Gastrocnemius medialis (tissue), 4 donors: ENCODE results near the gene RAD18. TPM values are rescaled to one million over a fixed set of nuclear protein-coding genes. Genes with fewer than 3 reads are reported as not detected.

Source experiments
- ATAC-seq, 2 donors: fragments of 150-250 bp; one replicate each; pipeline ENCODE4 v1.9.1; 2016
- DNase-seq, 2 donors: peaks; one replicate each; pipeline ENCODE4 v3.0.0-alpha.2; 2019
- H3K27ac ChIP-seq, 4 donors: fragments of 200-600 bp; sonication (generic); 1 replicate in 1 of 4; 2 replicates in 3 of 4; pipeline ENCODE4 v1.5.1; 2016 to 2018; ENCODE audit warnings: mild to moderate bottlenecking in 2 of 4, moderate library complexity in 1 of 4
- H3K27me3 ChIP-seq, 3 donors: fragments of 200-600 bp; sonication (generic) in 2 of 3; 1 replicate in 1 of 3; 2 replicates in 2 of 3; pipeline versions ENCODE4 v1.5.1 to v1.6.0; 2016 to 2019; ENCODE audit warnings: mild to moderate bottlenecking in 1 of 3, moderate library complexity in 1 of 3
- H3K36me3 ChIP-seq, 2 donors: fragments of 200-600 bp; sonication (generic) in 1 of 2; one replicate each; pipeline ENCODE4 v1.5.1; 2017 to 2018
- H3K4me1 ChIP-seq, 2 donors: fragments of 200-600 bp; sonication (generic) in 1 of 2; one replicate each; pipeline ENCODE4 v1.5.1; 2016 to 2017; ENCODE audit warnings: mild to moderate bottlenecking in 2 of 2
- H3K4me3 ChIP-seq, 4 donors: fragments of 200-600 bp; sonication (generic) in 3 of 4; 1 replicate in 1 of 4; 2 replicates in 3 of 4; pipeline ENCODE4 v1.5.1; 2016 to 2019; ENCODE audit warnings: mild to moderate bottlenecking in 2 of 4
- H3K9me3 ChIP-seq, 3 donors: fragments of 200-600 bp; sonication (generic) in 2 of 3; 1 replicate in 1 of 3; 2 replicates in 2 of 3; pipeline ENCODE4 v1.5.1; 2016 to 2019
- POLR2A ChIP-seq, 2 donors: fragments of 450-650 bp; IDR thresholded peaks; one replicate each; pipeline ENCODE4 v1.6.1; 2017; ENCODE audit warnings: antibody characterized with exemption in 2 of 2, mild to moderate bottlenecking in 2 of 2, moderate library complexity in 2 of 2
- in situ Hi-C, 4 donors: fragments of 200-750 bp; cut with MboI; loops; one replicate each; pipeline versions ENCODE4 v1.15.0 to v1.8.0; 2017; ENCODE audit warnings: low sequenced_read_pairs in 4 of 4
- intact Hi-C: fragments of 100-400 bp; cut with DNase I; formaldehyde crosslinking; loops from one replicate; pipeline ENCODE4 v1.15.1; 2023; ENCODE audit warnings: low total_unique reads
- total RNA-seq, 4 donors: library from RNA; depleted of rRNA; stranded (reverse); fragments of >200 nt; gene quantifications; one replicate each; pipeline versions ENCODE4 v1.1.0 to v1.2.3, GENCODE V29; 2016
- TF ChIP-seq, protein P1 (sequence below), 5 experiments: fragments of 450-650 bp in 3 of 5; fragments of 200-600 bp in 2 of 5; sonication (generic) in 2 of 5; IDR thresholded peaks in 4 of 5; conservative IDR thresholded peaks in 1 of 5; 1 replicate in 4 of 5; 2 replicates in 1 of 5; pipeline ENCODE4 v1.5.1; 2016 to 2019; ENCODE audit warnings: antibody characterized with exemption in 5 of 5, mild to moderate bottlenecking in 3 of 5, moderate library complexity in 3 of 5

The RAD18 gene
- total RNA-seq, 4 donors from 2014 or later = 1.8 to 5.8 (median 2.3) TPM

DNA sequence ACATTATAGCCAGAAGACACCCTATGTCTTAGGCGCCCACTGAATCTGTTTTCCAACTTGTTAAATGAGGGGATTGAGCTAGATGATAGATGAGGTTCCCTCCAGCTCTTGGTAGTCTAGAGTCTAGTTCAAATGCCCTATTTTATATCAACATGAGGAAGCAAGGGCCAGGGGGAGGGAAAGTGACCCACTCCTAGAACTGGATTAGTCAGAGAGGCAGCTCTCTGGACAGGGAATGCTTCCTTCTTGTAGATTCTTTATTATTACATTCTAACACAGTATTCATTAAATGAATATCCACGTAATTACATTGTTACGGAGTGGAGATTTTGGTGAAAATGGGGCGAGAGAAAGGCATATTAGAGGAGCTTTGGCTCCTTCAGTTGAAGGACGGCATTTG lies 89.5 kb downstream of the RAD18 start:
- Histone ChIP-seq H3K9me3 (no peaks in the 10 kb centered on the region), H3K36me3 (peaks cover 0 to 8% of the 10 kb centered on the region in 2 donors), H3K27me3 (no peaks in the 10 kb centered on the region), H3K4me3 (no peak overlapping the region), H3K27ac (no peak overlapping the region), H3K4me1 (no peaks in the 10 kb centered on the region)
- ATAC-seq = no peak
- in situ Hi-C loops (no loop called here), intact Hi-C loops (no loop called here)
- TF ChIP-seq POLR2A (IDR thresholded peaks at IDR 0.05) = no peak
- TF ChIP-seq, protein P1, sequence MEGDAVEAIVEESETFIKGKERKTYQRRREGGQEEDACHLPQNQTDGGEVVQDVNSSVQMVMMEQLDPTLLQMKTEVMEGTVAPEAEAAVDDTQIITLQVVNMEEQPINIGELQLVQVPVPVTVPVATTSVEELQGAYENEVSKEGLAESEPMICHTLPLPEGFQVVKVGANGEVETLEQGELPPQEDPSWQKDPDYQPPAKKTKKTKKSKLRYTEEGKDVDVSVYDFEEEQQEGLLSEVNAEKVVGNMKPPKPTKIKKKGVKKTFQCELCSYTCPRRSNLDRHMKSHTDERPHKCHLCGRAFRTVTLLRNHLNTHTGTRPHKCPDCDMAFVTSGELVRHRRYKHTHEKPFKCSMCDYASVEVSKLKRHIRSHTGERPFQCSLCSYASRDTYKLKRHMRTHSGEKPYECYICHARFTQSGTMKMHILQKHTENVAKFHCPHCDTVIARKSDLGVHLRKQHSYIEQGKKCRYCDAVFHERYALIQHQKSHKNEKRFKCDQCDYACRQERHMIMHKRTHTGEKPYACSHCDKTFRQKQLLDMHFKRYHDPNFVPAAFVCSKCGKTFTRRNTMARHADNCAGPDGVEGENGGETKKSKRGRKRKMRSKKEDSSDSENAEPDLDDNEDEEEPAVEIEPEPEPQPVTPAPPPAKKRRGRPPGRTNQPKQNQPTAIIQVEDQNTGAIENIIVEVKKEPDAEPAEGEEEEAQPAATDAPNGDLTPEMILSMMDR (IDR thresholded peaks at IDR 0.05 in 4 of 5, conservative IDR thresholded peaks at IDR 0.05 in 1 of 5) = no peak
- no peak for DNase-seq

DNA sequence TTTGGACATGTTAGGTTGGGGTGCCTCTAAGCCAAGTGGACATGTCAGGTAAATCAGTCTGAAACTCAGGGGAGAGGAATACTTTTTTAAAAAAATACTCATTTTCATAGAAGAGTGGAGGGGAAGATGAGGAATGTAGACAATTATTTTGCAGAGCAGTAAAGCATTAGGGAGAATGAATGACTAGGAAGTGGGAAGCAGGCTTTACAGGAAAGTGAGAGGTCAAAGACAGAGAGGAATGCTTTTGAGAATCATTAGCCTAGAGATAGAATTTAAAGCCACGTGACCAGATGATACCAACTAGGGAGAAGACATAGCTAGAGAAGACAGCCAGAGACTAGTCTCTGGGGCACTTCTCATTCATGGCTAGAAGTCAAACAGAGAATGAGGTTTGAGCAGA lies 91.0 kb downstream of the RAD18 start:
- peaks cover 0 to 8% of the 10 kb centered on the region in 2 donors for H3K36me3 ChIP-seq
- H3K4me3 ChIP-seq = no peak overlapping the region
- TF ChIP-seq, protein P1 (IDR thresholded peaks at IDR 0.05 in 4 of 5, conservative IDR thresholded peaks at IDR 0.05 in 1 of 5) = no peak
- TF ChIP-seq POLR2A (IDR thresholded peaks at IDR 0.05) = no peak
- in situ Hi-C loops = no loop called here
- H3K27ac ChIP-seq = no peak overlapping the region
- DNase-seq = no peak
- H3K27me3 ChIP-seq = no peaks in the 10 kb centered on the region
- ATAC-seq = no peak
- no peaks in the 10 kb centered on the region for H3K9me3 ChIP-seq
- intact Hi-C loops = no loop called here
- no peaks in the 10 kb centered on the region for H3K4me1 ChIP-seq

GRCh38 chr3:8871306-8871705 lies 92.0 kb downstream of the RAD18 start:
- Histone ChIP-seq H3K27me3 (no peaks in the 10 kb centered on the region), H3K4me3 (no peak overlapping the region), H3K27ac (no peak overlapping the region), H3K4me1 (no peaks in the 10 kb centered on the region), H3K9me3 (no peaks in the 10 kb centered on the region), H3K36me3 (no peaks in the 10 kb centered on the region)
- TF ChIP-seq POLR2A (IDR thresholded peaks at IDR 0.05) = no peak
- TF ChIP-seq, protein P1 (IDR thresholded peaks at IDR 0.05 in 4 of 5, conservative IDR thresholded peaks at IDR 0.05 in 1 of 5) = no peak
- ATAC-seq (no peak), DNase-seq (no peak)
- intact Hi-C loops (no loop called here), in situ Hi-C loops (no loop called here)

- no peak for DNase-seq
- no peak for ATAC-seq
- Histone ChIP-seq H3K9me3 (no peaks in the 10 kb centered on the region), H3K27ac (no peak overlapping the region), H3K4me1 (no peaks in the 10 kb centered on the region), H3K36me3 (no peaks in the 10 kb centered on the region), H3K27me3 (no peaks in the 10 kb centered on the region), H3K4me3 (no peak overlapping the region)
- TF ChIP-seq POLR2A (IDR thresholded peaks at IDR 0.05) = no peak
- TF ChIP-seq, protein P1 (IDR thresholded peaks at IDR 0.05 in 4 of 5, conservative IDR thresholded peaks at IDR 0.05 in 1 of 5) = no peak
- intact Hi-C loops (no loop called here), in situ Hi-C loops (no loop called here)
Observed at GRCh38 chr3:8870134-8870533, 93.1 kb downstream of the RAD18 start.

- H3K36me3 ChIP-seq = no peaks in the 10 kb centered on the region
- no peaks in the 10 kb centered on the region for H3K27me3 ChIP-seq
- intact Hi-C loops = no loop called here
- H3K27ac ChIP-seq = no peak overlapping the region
- no peak for DNase-seq
- no peaks in the 10 kb centered on the region for H3K4me1 ChIP-seq
- TF ChIP-seq, protein P1 (IDR thresholded peaks at IDR 0.05 in 4 of 5, conservative IDR thresholded peaks at IDR 0.05 in 1 of 5) = no peak
- no peak for TF ChIP-seq POLR2A (IDR thresholded peaks at IDR 0.05)
- H3K4me3 ChIP-seq = no peak overlapping the region
- H3K9me3 ChIP-seq = no peaks in the 10 kb centered on the region
- in situ Hi-C loops = no loop called here
- ATAC-seq = no peak
Observed at GRCh38 chr3:8869613-8870012, 93.7 kb downstream of the RAD18 start.
